Esophagus (tissue), 2 donors: Measurements from ENCODE around the gene MYL12A. TPM values are rescaled to one million over a fixed set of nuclear protein-coding genes. Genes with fewer than 3 reads are reported as not detected.

Experiments used
- H3K27ac ChIP-seq, 2 donors: one replicate each; pipeline ENCODE4 v1.5.1; 2013; ENCODE audit warnings: low read depth in 2 of 2, mild to moderate bottlenecking in 2 of 2, inconsistent platforms in 1 of 2, low read length in 1 of 2, moderate library complexity in 1 of 2
- H3K27me3 ChIP-seq, 2 donors: one replicate each; pipeline ENCODE4 v1.6.1; 2013; ENCODE audit warnings: low read length in 2 of 2, control low read depth in 1 of 2, mild to moderate bottlenecking in 1 of 2; ENCODE audit not compliant: insufficient read depth in 2 of 2, control insufficient read depth in 1 of 2
- H3K36me3 ChIP-seq, 2 donors: one replicate each; pipeline ENCODE4 v1.6.1; 2013; ENCODE audit warnings: low read length in 1 of 2; ENCODE audit not compliant: control insufficient read depth in 2 of 2, insufficient read depth in 2 of 2
- H3K4me1 ChIP-seq, 2 donors: one replicate each; pipeline ENCODE4 v1.6.1; 2013; ENCODE audit warnings: low read length in 1 of 2; ENCODE audit not compliant: control insufficient read depth in 2 of 2, insufficient read depth in 2 of 2
- H3K4me3 ChIP-seq, 2 donors: one replicate each; pipeline ENCODE4 v1.5.1; 2013; ENCODE audit warnings: low read length in 2 of 2, mild to moderate bottlenecking in 2 of 2, low read depth in 1 of 2, moderate library complexity in 1 of 2
- H3K9me3 ChIP-seq, 2 donors: one replicate each; pipeline ENCODE4 v1.6.1; 2013; ENCODE audit warnings: mild to moderate bottlenecking in 2 of 2, low read depth in 1 of 2, low read length in 1 of 2, moderate library complexity in 1 of 2; ENCODE audit not compliant: control insufficient read depth in 2 of 2, insufficient read depth in 1 of 2
- WGBS, 2 donors: extraction: QIAGEN DNeasy Blood & Tissue Kit; methylation state at CpG; one replicate each; pipeline ENCODE4 v1.1.7; 2013; 5-methylcytosine and 5-hydroxymethylcytosine counted together
- polyA plus RNA-seq, 2 donors: library from polyadenylated mRNA; stranded (reverse); fragments of 200-250 nt; gene quantifications; one replicate each; pipeline ENCODE4 v1.2.3, GENCODE V29; 2013
- donor health status: healthy with polysubstance abuse.
- donor health status: Bipolar disorder and iron deficiency.

MYL12A gene
- polyA plus RNA-seq, 2 donors, result 342 to 364 TPM

DNA sequence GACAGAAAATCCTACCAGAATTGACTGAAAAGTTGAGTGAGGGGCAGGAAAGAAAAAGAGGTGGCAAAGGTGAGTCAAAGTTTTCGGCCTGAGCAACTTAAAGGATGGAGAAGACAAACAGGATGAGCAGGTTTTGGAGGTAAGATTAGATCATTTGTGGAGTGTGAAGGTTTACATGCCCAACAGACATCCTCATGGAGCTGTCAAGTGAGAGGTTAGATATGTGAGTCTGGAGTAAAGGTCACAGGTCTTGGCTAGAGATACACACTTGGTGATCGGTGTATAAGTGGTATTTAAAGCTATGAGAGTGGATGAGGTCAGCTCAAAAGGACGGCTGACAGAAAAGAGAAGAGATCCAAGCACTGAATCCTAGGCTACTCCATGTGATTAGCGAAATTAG, 11.1 kb upstream of the MYL12A start:
- Histone ChIP-seq H3K36me3 (no peaks in the 10 kb centered on the region), H3K27me3 (no peaks in the 10 kb centered on the region), H3K4me3 (no peak overlapping the region), H3K9me3 (no peaks in the 10 kb centered on the region), H3K4me1 (peaks cover 0 to 2% of the 10 kb centered on the region in 2 donors), H3K27ac (no peak overlapping the region)
- WGBS, 2 donors, result 70 to 71% methylated on average over 4 of the region's 4 CpGs

DNA sequence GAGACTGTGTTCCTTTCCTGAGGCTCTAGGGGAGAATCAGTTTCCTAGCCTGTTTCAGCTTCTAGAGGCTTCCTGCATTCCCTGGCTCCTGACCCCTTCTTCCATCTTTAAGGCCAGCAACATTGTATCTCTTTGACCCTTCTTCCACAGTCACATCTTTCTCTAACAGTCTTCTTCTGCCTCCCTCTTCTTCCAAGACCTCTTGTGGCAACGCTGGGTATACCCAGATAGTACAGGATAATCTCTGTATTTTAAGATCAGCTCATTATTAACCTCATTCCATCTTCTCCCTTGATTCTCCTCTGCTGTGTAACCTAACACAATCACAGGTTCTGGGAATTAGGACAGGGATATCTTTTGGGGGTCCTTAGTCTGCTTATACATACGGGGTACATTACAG, 8.9 kb upstream of the MYL12A start:
- Histone ChIP-seq H3K27me3 (no peaks in the 10 kb centered on the region), H3K4me1 (peaks cover 0 to 2% of the 10 kb centered on the region in 2 donors), H3K9me3 (no peaks in the 10 kb centered on the region), H3K36me3 (no peaks in the 10 kb centered on the region), H3K4me3 (no peak overlapping the region), H3K27ac (no peak overlapping the region)
- 80 to 93% methylated on average over 2 of the region's 2 CpGs for WGBS, 2 donors

- WGBS, 2 donors, result 60 to 62% methylated on average over 1 of the region's 1 CpG
- Histone ChIP-seq H3K27me3 (no peaks in the 10 kb centered on the region), H3K4me3 (peak overlapping the region in 1 of 2 donors; percentile 98), H3K36me3 (no peaks in the 10 kb centered on the region), H3K9me3 (no peaks in the 10 kb centered on the region), H3K4me1 (no peaks in the 10 kb centered on the region), H3K27ac (no peak overlapping the region)
These were observed 2.4 kb upstream of the MYL12A start for GRCh38 chr18:3245185-3245564.

GRCh38 chr18:3245853-3246634, 1.6 kb upstream of the MYL12A start:
- Histone ChIP-seq H3K27me3 (no peaks in the 10 kb centered on the region), H3K9me3 (no peaks in the 10 kb centered on the region), H3K36me3 (no peaks in the 10 kb centered on the region), H3K4me3 (peak overlapping the region; percentile 97 to 98), H3K27ac (peak overlapping the region; percentile 99 to 100), H3K4me1 (no peaks in the 10 kb centered on the region)
- WGBS, 2 donors, result 5 to 7% methylated on average over 29 of the region's 29 CpGs

GRCh38 chr18:3246635-3247239, 864 bp upstream of the MYL12A start:
- H3K4me3 ChIP-seq, result peak overlapping the region; percentile 97 to 98
- H3K27me3 ChIP-seq, result no peaks in the 10 kb centered on the region
- WGBS, 2 donors, result 25 to 28% methylated on average over 23 of the region's 23 CpGs
- H3K9me3 ChIP-seq, result no peaks in the 10 kb centered on the region
- H3K36me3 ChIP-seq, result no peaks in the 10 kb centered on the region
- peak overlapping the region; percentile 99 to 100 for H3K27ac ChIP-seq
- no peaks in the 10 kb centered on the region for H3K4me1 ChIP-seq

DNA sequence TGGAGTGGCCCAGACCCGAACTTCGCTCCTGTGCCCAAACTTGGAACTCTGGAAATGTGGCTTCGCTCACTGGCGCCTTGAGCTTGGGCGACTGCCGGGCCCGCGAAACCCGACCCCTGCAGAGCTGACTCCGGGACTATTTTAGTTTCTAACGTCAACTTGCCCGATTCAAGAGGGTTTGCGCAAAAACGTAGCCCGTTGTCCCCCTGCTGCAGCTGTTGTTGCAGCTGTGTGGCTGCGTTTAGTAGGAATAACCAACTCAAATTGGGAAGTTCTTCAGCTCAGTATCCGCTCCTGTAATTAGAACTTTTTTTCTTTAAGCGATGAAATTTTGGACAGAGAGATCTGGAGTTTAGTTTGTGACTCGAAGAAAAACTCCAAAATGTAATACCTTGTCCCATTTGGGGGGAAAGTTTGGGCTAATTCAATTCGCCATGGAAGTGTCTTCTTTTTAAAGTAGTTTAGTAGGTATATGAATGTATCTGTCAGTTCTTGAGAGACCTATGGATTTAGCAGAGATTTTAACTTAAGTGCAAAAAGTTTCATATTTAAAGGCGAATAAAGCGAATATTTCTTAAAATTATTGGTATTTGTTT, 559 bp downstream of the MYL12A start:
- peak overlapping the region; percentile 99 to 100 for H3K27ac ChIP-seq
- no peaks in the 10 kb centered on the region for H3K9me3 ChIP-seq
- H3K27me3 ChIP-seq, result no peaks in the 10 kb centered on the region
- no peaks in the 10 kb centered on the region for H3K36me3 ChIP-seq
- WGBS, 2 donors, result 0% methylated on average over 22 of the region's 22 CpGs
- H3K4me3 ChIP-seq, result peak overlapping the region; percentile 97 to 98
- no peaks in the 10 kb centered on the region for H3K4me1 ChIP-seq

GRCh38 chr18:3248658-3249359, 1.2 kb downstream of the MYL12A start:
- no peaks in the 10 kb centered on the region for H3K27me3 ChIP-seq
- H3K9me3 ChIP-seq, result no peaks in the 10 kb centered on the region
- H3K4me3 ChIP-seq, result peak overlapping the region; percentile 10 to 98
- H3K36me3 ChIP-seq, result no peaks in the 10 kb centered on the region
- H3K4me1 ChIP-seq, result no peaks in the 10 kb centered on the region
- WGBS, 2 donors, result 11 to 12% methylated on average over 9 of the region's 9 CpGs
- peak overlapping the region; percentile 55 to 99 for H3K27ac ChIP-seq

GRCh38 chr18:3250237-3251107, 2.9 kb downstream of the MYL12A start:
- Histone ChIP-seq H3K27ac (peak overlapping the region; percentile 41 to 72), H3K36me3 (peaks cover 0 to 5% of the 10 kb centered on the region in 2 donors), H3K9me3 (no peaks in the 10 kb centered on the region), H3K4me1 (no peaks in the 10 kb centered on the region), H3K27me3 (no peaks in the 10 kb centered on the region), H3K4me3 (peak overlapping the region in 1 of 2 donors; percentile 98)
- WGBS, 2 donors, result 28 to 31% methylated on average over 6 of the region's 6 CpGs
